ENCODE data around the gene KIFBP.

- TF ChIP-seq POLR2A (IDR thresholded peaks at IDR 0.05; ENCODE audit: borderline replicate concordance, extremely low read depth, insufficient read depth, insufficient read length) (no peak), JUND (IDR thresholded peaks at IDR 0.05) (no peak), REST (IDR thresholded peaks at IDR 0.05; ENCODE audit: low read depth) (no peak), CEBPB (IDR thresholded peaks at IDR 0.05; ENCODE audit: low read depth) (no peak), CTCF (IDR thresholded peaks at IDR 0.05 in 2 of 3, conservative IDR thresholded peaks at IDR 0.05 in 1 of 3; ENCODE audit: borderline replicate concordance in 1 of 3, insufficient read depth in 1 of 3, low read depth in 2 of 3, low read length in 2 of 3) (no peak), ZBTB33 (IDR thresholded peaks at IDR 0.05; ENCODE audit: extremely low read depth, insufficient replicate concordance, low read length) (no peak), EGR1 (IDR thresholded peaks at IDR 0.05; ENCODE audit: low read depth) (no peak), EZH2 (IDR thresholded peaks at IDR 0.05) (no peak), POLR2AphosphoS5 (IDR thresholded peaks at IDR 0.05; ENCODE audit: low read depth, low read length) (no peak), TCF7L2 (IDR thresholded peaks at IDR 0.05; ENCODE audit: borderline replicate concordance, extremely low read depth, insufficient read depth, insufficient read length) (no peak), MAX (IDR thresholded peaks at IDR 0.05) (no peak), YY1 (IDR thresholded peaks at IDR 0.05; ENCODE audit: extremely low read depth, insufficient replicate concordance, low read depth, low read length) (no peak)
Observed at GRCh38 chr10:69044546-69044945, 55.9 kb downstream of the KIFBP start.
